ENCODE data around the gene GNA14.
A peak's percentile ranks its signal among the peaks of the same experiment; 100 is the strongest.

GNA14 gene

GRCh38 chr9:77661566-77662085 is 13.5 kb upstream of the GNA14 start:
- TF ChIP-seq, protein P1, sequence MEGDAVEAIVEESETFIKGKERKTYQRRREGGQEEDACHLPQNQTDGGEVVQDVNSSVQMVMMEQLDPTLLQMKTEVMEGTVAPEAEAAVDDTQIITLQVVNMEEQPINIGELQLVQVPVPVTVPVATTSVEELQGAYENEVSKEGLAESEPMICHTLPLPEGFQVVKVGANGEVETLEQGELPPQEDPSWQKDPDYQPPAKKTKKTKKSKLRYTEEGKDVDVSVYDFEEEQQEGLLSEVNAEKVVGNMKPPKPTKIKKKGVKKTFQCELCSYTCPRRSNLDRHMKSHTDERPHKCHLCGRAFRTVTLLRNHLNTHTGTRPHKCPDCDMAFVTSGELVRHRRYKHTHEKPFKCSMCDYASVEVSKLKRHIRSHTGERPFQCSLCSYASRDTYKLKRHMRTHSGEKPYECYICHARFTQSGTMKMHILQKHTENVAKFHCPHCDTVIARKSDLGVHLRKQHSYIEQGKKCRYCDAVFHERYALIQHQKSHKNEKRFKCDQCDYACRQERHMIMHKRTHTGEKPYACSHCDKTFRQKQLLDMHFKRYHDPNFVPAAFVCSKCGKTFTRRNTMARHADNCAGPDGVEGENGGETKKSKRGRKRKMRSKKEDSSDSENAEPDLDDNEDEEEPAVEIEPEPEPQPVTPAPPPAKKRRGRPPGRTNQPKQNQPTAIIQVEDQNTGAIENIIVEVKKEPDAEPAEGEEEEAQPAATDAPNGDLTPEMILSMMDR (conservative IDR thresholded peaks at IDR 0.05; ENCODE audit: low read depth, low read length) = no peak
- no peak overlapping the region for H3K4me3 ChIP-seq (ENCODE audit: low read length)
- no peak for DNase-seq (ENCODE audit: low read depth)

GRCh38 chr9:77659926-77660325 is 11.8 kb upstream of the GNA14 start:
- H3K4me3 ChIP-seq (ENCODE audit: low read length) = no peak overlapping the region
- DNase-seq (ENCODE audit: low read depth) = no peak
- TF ChIP-seq, protein P1 (conservative IDR thresholded peaks at IDR 0.05; ENCODE audit: low read depth, low read length) = no peak

- no peak overlapping the region for H3K4me3 ChIP-seq (ENCODE audit: low read length)
- TF ChIP-seq, protein P1 (conservative IDR thresholded peaks at IDR 0.05; ENCODE audit: low read depth, low read length) = no peak
- no peak for DNase-seq (ENCODE audit: low read depth)
These were observed 3.1 kb upstream of the GNA14 start for GRCh38 chr9:77651203-77651602.

DNA sequence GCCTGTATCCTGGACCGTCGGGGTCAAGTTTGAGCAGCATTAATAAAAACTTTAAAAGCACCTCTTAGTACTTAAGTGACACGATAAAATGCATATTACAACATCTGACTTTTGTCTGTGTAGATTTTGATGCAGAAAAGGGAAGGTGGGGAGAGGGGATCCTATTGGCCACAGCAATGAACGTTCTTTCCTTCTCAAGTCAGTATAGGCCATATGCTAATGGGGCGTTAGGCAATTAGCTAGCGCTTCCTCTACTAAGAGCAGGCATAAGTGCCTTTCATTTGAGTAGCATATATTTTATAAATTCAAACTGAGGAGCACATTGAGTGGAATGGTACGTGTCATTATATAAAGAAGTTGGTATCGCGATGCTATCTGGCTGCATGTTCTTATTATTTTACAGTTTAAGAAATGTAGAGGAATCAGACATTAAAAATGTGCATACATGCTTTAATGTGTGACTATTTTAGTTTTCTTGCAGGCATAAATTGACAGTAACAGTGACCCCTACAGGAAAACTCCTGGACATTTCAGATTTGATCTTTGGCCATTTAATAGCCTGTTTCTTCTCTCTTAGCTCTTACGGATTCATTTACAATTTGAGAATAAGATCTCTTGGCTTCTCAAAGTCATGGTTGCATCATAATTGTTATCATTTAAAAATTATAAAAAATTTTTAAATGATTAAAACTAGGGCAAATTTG is 1.1 kb upstream of the GNA14 start:
- DNase-seq (ENCODE audit: low read depth) = no peak
- peak overlapping the region; percentile 56 for H3K4me3 ChIP-seq (ENCODE audit: low read length)
- TF ChIP-seq, protein P1 (conservative IDR thresholded peaks at IDR 0.05; ENCODE audit: low read depth, low read length) = peak; percentile 55

DNA sequence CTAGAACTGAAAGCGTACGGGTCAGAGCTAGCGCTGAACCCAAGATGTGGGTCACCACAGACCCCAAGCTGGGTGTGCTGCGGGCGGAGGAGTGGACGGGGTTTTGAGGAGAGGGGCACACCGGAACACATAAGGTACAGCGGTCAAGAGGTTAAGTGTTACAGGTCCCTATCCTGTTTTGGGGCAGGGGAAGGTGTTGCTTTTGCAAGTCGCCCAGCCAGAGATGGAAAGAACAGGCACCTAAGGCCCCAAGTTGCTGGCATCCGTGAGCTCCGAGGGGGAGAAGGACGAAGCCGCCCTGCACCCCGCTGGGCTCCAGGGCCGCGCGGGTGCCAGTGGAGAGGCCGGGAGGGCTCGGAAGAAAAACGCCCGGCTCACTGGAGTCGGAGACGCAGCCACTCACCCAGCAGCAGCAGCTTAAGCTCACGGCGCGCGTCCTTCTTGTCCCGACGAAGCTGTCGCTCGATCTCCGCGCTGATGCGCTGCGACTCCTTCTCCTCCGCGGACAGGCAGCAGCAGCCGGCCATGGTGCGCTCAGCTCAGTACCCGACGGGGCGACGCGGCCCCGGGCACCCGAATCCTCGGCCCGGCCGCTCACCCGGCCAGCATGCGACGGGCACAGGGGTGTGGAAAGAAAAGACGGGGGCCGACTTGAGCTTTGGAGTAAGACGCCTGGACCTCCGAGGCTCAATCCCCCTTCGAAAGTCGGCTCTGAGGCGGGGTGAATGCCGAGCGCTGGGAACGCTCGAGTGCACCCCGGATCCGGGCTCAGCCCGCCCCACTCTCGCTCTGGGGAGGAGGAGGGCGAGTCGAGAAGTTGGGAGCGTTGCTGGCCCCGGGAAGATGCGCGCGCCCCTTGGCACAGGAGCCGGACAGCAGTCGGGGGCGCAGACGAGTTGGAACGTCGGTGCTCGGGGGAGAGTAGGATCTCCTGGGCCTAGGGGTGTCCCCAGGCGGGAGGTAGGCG is 572 bp downstream of the GNA14 start:
- no peak for DNase-seq (ENCODE audit: low read depth)
- TF ChIP-seq, protein P1 (conservative IDR thresholded peaks at IDR 0.05; ENCODE audit: low read depth, low read length) = no peak
- H3K4me3 ChIP-seq (ENCODE audit: low read length) = peak overlapping the region; percentile 56

DNA sequence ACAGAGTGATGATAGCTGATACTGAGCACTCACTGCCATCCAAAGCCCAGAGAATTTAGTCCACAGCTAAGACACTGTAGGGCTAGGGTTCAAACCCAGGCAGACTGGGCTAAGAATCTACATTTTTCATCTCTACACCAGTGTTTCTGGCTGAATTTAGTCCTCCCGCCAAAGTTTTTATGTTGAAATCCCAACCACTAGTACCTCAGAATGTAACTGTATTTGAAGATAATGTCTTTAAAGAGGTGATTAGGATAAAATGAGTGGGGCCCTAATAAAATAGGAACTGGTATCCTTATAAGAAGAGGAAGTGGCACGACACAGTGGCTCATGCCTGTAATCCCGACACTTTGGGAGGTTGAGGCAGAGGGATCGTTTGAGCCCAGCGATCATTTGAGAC is 4.3 kb downstream of the GNA14 start:
- DNase-seq (ENCODE audit: low read depth) = no peak
- TF ChIP-seq, protein P1 (conservative IDR thresholded peaks at IDR 0.05; ENCODE audit: low read depth, low read length) = no peak
- no peak overlapping the region for H3K4me3 ChIP-seq (ENCODE audit: low read length)
